ENCODE measurements around the gene RAPGEF6.
"Not testable (repeated sequence)": the region's sequence is repeated elsewhere in the genome, so short reads cannot be mapped to it uniquely, and the experiment has no call there.

RAPGEF6 gene, protein sequence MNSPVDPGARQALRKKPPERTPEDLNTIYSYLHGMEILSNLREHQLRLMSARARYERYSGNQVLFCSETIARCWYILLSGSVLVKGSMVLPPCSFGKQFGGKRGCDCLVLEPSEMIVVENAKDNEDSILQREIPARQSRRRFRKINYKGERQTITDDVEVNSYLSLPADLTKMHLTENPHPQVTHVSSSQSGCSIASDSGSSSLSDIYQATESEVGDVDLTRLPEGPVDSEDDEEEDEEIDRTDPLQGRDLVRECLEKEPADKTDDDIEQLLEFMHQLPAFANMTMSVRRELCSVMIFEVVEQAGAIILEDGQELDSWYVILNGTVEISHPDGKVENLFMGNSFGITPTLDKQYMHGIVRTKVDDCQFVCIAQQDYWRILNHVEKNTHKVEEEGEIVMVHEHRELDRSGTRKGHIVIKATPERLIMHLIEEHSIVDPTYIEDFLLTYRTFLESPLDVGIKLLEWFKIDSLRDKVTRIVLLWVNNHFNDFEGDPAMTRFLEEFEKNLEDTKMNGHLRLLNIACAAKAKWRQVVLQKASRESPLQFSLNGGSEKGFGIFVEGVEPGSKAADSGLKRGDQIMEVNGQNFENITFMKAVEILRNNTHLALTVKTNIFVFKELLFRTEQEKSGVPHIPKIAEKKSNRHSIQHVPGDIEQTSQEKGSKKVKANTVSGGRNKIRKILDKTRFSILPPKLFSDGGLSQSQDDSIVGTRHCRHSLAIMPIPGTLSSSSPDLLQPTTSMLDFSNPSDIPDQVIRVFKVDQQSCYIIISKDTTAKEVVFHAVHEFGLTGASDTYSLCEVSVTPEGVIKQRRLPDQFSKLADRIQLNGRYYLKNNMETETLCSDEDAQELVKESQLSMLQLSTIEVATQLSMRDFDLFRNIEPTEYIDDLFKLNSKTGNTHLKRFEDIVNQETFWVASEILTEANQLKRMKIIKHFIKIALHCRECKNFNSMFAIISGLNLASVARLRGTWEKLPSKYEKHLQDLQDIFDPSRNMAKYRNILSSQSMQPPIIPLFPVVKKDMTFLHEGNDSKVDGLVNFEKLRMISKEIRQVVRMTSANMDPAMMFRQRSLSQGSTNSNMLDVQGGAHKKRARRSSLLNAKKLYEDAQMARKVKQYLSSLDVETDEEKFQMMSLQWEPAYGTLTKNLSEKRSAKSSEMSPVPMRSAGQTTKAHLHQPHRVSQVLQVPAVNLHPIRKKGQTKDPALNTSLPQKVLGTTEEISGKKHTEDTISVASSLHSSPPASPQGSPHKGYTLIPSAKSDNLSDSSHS (N-terminal part only)

DNA sequence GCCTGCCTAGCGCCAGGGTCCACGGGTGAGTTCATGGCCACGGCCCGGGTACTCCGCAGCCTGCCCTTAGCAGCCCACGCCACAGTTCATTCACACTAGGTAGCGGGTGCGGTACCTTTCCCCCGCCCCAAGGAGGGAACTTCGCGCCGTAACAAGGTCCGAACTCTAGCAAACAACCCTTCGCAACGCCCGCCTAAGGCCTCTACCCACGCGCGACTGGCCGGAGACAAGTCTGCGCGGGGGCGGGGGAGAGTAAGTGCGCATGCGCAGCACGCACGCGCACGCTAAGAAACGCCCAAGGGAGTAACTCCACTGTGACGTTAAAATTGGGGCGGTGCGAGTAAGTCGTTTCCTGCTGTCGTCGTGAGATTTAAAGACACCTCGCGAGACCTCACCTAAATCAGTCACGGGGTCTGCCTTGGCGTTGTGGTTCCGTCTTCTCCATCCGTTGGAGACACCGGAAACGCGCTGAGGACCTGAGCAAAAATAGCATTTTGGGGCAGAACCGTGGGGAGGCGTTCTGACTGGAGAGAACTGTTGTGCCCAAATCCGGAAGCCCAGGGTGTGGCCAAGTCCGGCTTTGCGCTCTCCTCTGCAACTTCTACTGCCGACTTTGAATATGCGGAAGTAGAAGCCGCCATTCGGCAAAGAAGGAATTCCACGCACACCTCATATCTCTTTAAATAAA is at the start of gene RAPGEF6:
Gene RAPGEF6, minus strand, starts transcription at position 234 of the 688 bp plus-strand sequence. Its CDS starts 199 bp downstream, at position 35.
- no peaks in the 10 kb centered on the region for H3K9me3 Mint-ChIP-seq
- no peaks in the 10 kb centered on the region for H3K36me3 Mint-ChIP-seq (ENCODE audit: low read depth)
- H3K4me1 Mint-ChIP-seq (ENCODE audit: low read depth): peaks cover 36% of the 10 kb centered on the region
- H3K27me3 Mint-ChIP-seq: no peaks in the 10 kb centered on the region
- H3K4me3 Mint-ChIP-seq: peak within 1 kb of the TSS; percentile 94
- H3K27ac Mint-ChIP-seq: peak within 1 kb of the TSS; percentile 94

DNA sequence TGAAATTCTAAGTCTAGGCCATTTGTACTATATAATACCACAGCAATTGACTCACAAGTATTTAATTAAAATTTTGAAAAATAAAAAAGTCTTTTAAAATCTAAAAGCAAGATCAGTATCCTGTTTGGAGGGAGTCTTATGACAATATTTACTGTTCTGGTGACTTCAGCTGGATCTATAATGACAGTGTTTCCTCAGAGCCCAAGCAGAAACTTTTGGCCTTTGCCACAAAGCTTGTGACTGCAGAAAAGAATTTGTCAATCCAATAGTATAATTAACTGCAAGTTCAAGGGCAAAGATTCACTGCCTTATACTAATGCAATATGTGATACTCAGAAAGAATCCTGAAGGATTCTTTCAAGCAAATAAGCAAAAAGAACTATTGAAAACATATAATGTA is 49.6 kb upstream of the RAPGEF6 start:
- H3K9me3 Mint-ChIP-seq: no peaks in the 10 kb centered on the region
- H3K27ac Mint-ChIP-seq: no peak overlapping the region
- no peaks in the 10 kb centered on the region for H3K27me3 Mint-ChIP-seq
- H3K4me3 Mint-ChIP-seq: no peak overlapping the region
- H3K36me3 Mint-ChIP-seq (ENCODE audit: low read depth): peaks cover 31% of the 10 kb centered on the region
- H3K4me1 Mint-ChIP-seq (ENCODE audit: low read depth): peaks cover 2% of the 10 kb centered on the region

DNA sequence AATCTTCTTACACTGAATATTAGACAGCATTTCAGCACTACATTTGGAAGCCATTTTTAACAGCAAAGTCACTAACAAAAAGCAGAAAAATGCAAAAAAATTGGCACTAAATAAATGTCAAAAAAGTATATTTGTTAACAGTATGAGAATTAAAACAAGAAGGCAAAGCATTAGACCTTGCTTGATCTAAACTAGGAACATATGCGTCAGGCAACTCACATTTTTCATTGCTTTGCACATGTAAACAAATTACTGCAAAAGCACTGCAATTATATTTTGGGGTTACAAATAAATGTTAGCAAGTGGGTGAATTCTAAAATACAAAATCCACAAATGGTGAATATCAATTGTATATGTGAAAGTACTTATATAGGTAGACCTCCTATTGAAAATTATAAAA is 49.0 kb upstream of the RAPGEF6 start:
- Mint-ChIP-seq H3K36me3 (ENCODE audit: low read depth) (peaks cover 30% of the 10 kb centered on the region), H3K4me1 (ENCODE audit: low read depth) (peaks cover 2% of the 10 kb centered on the region), H3K9me3 (no peaks in the 10 kb centered on the region), H3K27me3 (no peaks in the 10 kb centered on the region), H3K27ac (no peak overlapping the region), H3K4me3 (no peak overlapping the region)

GRCh38 chr5:131682826-131683225 is 47.8 kb upstream of the RAPGEF6 start:
- H3K36me3 Mint-ChIP-seq (ENCODE audit: low read depth): peaks cover 28% of the 10 kb centered on the region
- no peak overlapping the region for H3K27ac Mint-ChIP-seq
- H3K27me3 Mint-ChIP-seq: no peaks in the 10 kb centered on the region
- peaks cover 2% of the 10 kb centered on the region for H3K4me1 Mint-ChIP-seq (ENCODE audit: low read depth)
- H3K4me3 Mint-ChIP-seq: no peak overlapping the region
- no peaks in the 10 kb centered on the region for H3K9me3 Mint-ChIP-seq

- no peaks in the 10 kb centered on the region for H3K9me3 Mint-ChIP-seq
- H3K4me3 Mint-ChIP-seq: no peak overlapping the region
- H3K27me3 Mint-ChIP-seq: no peaks in the 10 kb centered on the region
- peaks cover 2% of the 10 kb centered on the region for H3K4me1 Mint-ChIP-seq (ENCODE audit: low read depth)
- H3K27ac Mint-ChIP-seq: no peak overlapping the region
- H3K36me3 Mint-ChIP-seq (ENCODE audit: low read depth): peaks cover 28% of the 10 kb centered on the region
These were observed 47.1 kb upstream of the RAPGEF6 start for GRCh38 chr5:131682175-131682574.

GRCh38 chr5:131679911-131680310 is 44.9 kb upstream of the RAPGEF6 start:
- Mint-ChIP-seq H3K4me3 (no peak overlapping the region), H3K27me3 (no peaks in the 10 kb centered on the region), H3K36me3 (ENCODE audit: low read depth) (peaks cover 39% of the 10 kb centered on the region), H3K4me1 (ENCODE audit: low read depth) (peaks cover 2% of the 10 kb centered on the region), H3K27ac (no peak overlapping the region), H3K9me3 (no peaks in the 10 kb centered on the region)

DNA sequence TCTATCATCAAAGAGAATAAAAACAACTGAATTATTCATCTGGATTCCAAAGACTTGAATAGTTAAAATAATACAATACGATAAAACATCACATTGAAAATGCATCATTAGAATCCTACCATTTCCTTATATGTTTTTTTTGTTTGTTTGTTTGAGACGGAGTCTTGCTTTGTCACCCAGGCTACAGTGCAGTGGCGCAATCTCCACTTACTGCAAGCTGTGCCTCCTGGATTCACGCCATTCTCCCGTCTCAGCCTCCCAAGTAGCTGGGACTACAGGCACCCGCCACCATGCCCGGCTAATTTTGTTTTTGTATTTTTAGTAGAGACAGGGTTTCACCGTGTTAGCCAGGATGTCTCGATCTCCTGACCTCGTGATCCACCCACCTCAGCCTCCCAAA is 43.2 kb upstream of the RAPGEF6 start:
- not testable (repeated sequence) for H3K27me3 Mint-ChIP-seq, H3K27ac Mint-ChIP-seq, H3K9me3 Mint-ChIP-seq, H3K4me3 Mint-ChIP-seq
- Mint-ChIP-seq H3K4me1 (ENCODE audit: low read depth) (peaks cover 10% of the 10 kb centered on the region), H3K36me3 (ENCODE audit: low read depth) (peaks cover 51% of the 10 kb centered on the region)

- no peak overlapping the region for H3K27ac Mint-ChIP-seq
- H3K27me3 Mint-ChIP-seq: no peaks in the 10 kb centered on the region
- H3K4me3 Mint-ChIP-seq: no peak overlapping the region
- H3K36me3 Mint-ChIP-seq (ENCODE audit: low read depth): peaks cover 58% of the 10 kb centered on the region
- H3K9me3 Mint-ChIP-seq: no peaks in the 10 kb centered on the region
- peaks cover 15% of the 10 kb centered on the region for H3K4me1 Mint-ChIP-seq (ENCODE audit: low read depth)
These were observed 42.1 kb upstream of the RAPGEF6 start for GRCh38 chr5:131677115-131677514.

GRCh38 chr5:131672776-131673175 is 37.7 kb upstream of the RAPGEF6 start:
- H3K27me3 Mint-ChIP-seq: no peaks in the 10 kb centered on the region
- H3K36me3 Mint-ChIP-seq (ENCODE audit: low read depth): peaks cover 78% of the 10 kb centered on the region
- no peaks in the 10 kb centered on the region for H3K9me3 Mint-ChIP-seq
- peaks cover 29% of the 10 kb centered on the region for H3K4me1 Mint-ChIP-seq (ENCODE audit: low read depth)
- H3K27ac Mint-ChIP-seq: no peak overlapping the region
- no peak overlapping the region for H3K4me3 Mint-ChIP-seq

DNA sequence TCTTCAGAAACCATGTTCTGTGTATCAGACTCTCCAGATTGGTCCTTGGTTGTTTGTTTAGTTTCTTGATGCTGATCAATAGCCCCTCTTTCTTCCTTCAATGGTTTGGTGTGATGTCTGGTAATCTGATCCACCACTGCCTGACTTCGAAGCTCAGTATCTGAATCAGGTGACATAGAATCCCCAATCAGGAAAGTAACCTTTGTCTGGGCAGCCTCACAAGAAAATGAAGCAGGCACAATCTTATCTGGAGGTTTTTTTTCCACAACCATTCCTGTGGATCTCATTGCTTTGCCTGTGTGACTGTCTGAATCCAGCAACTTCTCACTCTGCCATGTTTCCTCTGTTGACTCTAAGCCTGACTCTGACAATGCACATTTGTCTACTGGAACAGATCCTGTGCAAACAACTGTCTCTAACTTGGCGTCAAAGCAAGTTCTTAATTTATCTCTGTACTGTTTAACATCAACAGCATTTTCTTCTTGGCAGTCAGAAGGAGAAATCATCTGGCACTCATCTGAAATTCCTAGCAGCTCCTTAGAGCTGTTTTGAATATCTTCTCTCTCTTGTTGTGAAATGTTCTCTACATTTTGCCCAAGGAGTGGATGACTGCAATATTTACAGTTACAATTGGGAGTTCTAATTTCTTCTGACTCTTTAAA is 37.1 kb upstream of the RAPGEF6 start:
- Mint-ChIP-seq H3K27ac (peak overlapping the region; percentile 13), H3K4me3 (no peak overlapping the region), H3K36me3 (ENCODE audit: low read depth) (peaks cover 74% of the 10 kb centered on the region), H3K27me3 (no peaks in the 10 kb centered on the region), H3K4me1 (ENCODE audit: low read depth) (peaks cover 29% of the 10 kb centered on the region), H3K9me3 (no peaks in the 10 kb centered on the region)

DNA sequence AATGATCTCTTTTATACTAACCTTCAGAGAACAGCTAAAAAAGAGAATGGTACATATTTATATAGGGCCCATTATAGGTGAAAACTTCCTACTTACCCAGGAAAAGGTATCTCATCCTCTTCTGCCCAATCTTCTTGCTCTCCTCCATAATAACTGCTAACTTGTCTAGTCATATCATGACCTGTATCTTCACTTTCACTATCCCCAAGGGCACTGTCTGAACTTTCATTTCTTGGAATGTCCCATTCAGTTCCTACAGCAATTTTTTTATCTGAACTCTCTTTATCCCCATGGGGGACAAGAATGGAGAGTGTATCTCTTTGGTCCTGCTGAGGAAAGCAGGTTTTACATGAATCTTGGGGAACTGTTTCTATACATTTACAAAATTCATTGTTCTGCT is 36.4 kb upstream of the RAPGEF6 start:
- peaks cover 29% of the 10 kb centered on the region for H3K4me1 Mint-ChIP-seq (ENCODE audit: low read depth)
- H3K27me3 Mint-ChIP-seq: no peaks in the 10 kb centered on the region
- H3K36me3 Mint-ChIP-seq (ENCODE audit: low read depth): peaks cover 67% of the 10 kb centered on the region
- peak overlapping the region; percentile 43 for H3K27ac Mint-ChIP-seq
- no peak overlapping the region for H3K4me3 Mint-ChIP-seq
- no peaks in the 10 kb centered on the region for H3K9me3 Mint-ChIP-seq

GRCh38 chr5:131664929-131665328 is 29.9 kb upstream of the RAPGEF6 start:
- Mint-ChIP-seq H3K4me1 (ENCODE audit: low read depth) (no peaks in the 10 kb centered on the region), H3K27ac (no peak overlapping the region), H3K9me3 (peaks cover 4% of the 10 kb centered on the region), H3K27me3 (no peaks in the 10 kb centered on the region), H3K36me3 (ENCODE audit: low read depth) (peaks cover 59% of the 10 kb centered on the region), H3K4me3 (no peak overlapping the region)

DNA sequence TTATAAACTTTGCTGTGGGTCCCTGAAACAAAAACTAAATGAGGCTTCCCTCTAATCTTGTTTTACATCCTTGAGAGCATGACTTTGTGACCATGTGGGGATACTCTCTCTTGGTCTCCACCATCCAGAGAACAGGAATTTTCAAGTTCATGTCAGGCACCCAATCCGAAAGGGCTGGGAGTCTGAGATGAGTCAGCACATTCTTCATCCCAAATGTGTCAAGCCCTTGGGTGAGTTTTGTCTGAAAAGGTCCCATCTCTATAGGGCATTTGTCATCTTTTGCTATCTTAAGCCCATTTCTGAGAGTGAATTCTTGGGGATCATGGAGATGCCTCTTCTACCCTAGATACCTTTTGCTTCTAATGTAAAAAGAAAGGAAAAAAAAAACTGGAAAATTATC is 26.9 kb upstream of the RAPGEF6 start:
- peaks cover 10% of the 10 kb centered on the region for H3K9me3 Mint-ChIP-seq
- no peak overlapping the region for H3K4me3 Mint-ChIP-seq
- no peaks in the 10 kb centered on the region for H3K27me3 Mint-ChIP-seq
- peaks cover 61% of the 10 kb centered on the region for H3K36me3 Mint-ChIP-seq (ENCODE audit: low read depth)
- H3K27ac Mint-ChIP-seq: peak overlapping the region; percentile 6
- H3K4me1 Mint-ChIP-seq (ENCODE audit: low read depth): no peaks in the 10 kb centered on the region

DNA sequence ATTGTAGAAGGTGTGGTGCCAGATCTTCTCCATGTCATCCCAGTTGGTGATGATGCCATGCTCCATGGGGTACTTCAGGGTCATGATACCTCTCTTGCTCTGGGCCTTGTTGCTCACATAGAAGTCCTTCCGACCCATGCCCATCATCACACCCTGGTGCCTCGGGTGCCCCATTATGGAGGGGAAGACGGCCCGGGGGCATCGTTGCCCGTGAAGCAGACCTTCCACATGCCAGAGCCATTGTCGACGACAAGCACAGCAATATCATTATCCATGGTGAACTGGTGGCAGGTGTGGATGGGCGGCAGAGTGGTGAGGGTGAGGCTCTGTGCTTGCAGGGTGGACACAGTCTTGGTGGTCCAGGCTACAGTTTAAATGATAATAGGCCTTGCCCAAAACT is 24.8 kb upstream of the RAPGEF6 start:
- H3K27me3 Mint-ChIP-seq: no peaks in the 10 kb centered on the region
- H3K36me3 Mint-ChIP-seq (ENCODE audit: low read depth): peaks cover 69% of the 10 kb centered on the region
- no peak overlapping the region for H3K4me3 Mint-ChIP-seq
- H3K4me1 Mint-ChIP-seq (ENCODE audit: low read depth): peaks cover 4% of the 10 kb centered on the region
- H3K9me3 Mint-ChIP-seq: peaks cover 10% of the 10 kb centered on the region
- H3K27ac Mint-ChIP-seq: no peak overlapping the region
